Liver (tissue), 9 donors: Measurements from ENCODE around the gene ATP5F1B. TPM values are rescaled to one million over a fixed set of nuclear protein-coding genes. Genes with fewer than 3 reads are reported as not detected.

Experiments
- DNase-seq: peaks from one replicate; pipeline ENCODE4 v3.0.0-alpha.2; 2017; ENCODE audit warnings: low spot score
- H3K27ac ChIP-seq, 2 donors: one replicate each; pipeline ENCODE4 v1.7.0; 2013; ENCODE audit warnings: inconsistent platforms in 2 of 2, low read length in 2 of 2, control low read depth in 1 of 2, low read depth in 1 of 2, mild to moderate bottlenecking in 1 of 2
- H3K27me3 ChIP-seq, 4 donors: one replicate each; pipeline versions ENCODE4 v1.6.1 to v1.7.0; 2013; ENCODE audit warnings: low read length in 3 of 4, inconsistent platforms in 1 of 4, mild to moderate bottlenecking in 1 of 4, moderate library complexity in 1 of 4; ENCODE audit not compliant: control insufficient read depth in 4 of 4, insufficient read depth in 4 of 4
- H3K36me3 ChIP-seq, 4 donors: one replicate each; pipeline versions ENCODE4 v1.6.1 to v1.7.0; 2013; ENCODE audit warnings: low read length in 3 of 4, mild to moderate bottlenecking in 3 of 4, low read depth in 1 of 4, moderate library complexity in 1 of 4; ENCODE audit not compliant: control insufficient read depth in 4 of 4, insufficient read depth in 3 of 4
- H3K4me1 ChIP-seq, 4 donors: one replicate each; pipeline versions ENCODE4 v1.6.1 to v1.7.0; 2013; ENCODE audit warnings: low read length in 3 of 4, mild to moderate bottlenecking in 3 of 4, moderate library complexity in 1 of 4; ENCODE audit not compliant: control insufficient read depth in 4 of 4, insufficient read depth in 4 of 4
- H3K4me3 ChIP-seq, 3 donors: one replicate each; pipeline versions ENCODE4 v1.6.1 to v1.7.0; 2013; ENCODE audit warnings: low read length in 3 of 3, control low read depth in 1 of 3, low read depth in 1 of 3, mild to moderate bottlenecking in 1 of 3
- H3K9ac ChIP-seq, 2 donors: one replicate each; pipeline ENCODE4 v1.7.0; 2013; ENCODE audit warnings: low read length in 2 of 2, mild to moderate bottlenecking in 2 of 2, moderate library complexity in 2 of 2, control low read depth in 1 of 2, low read depth in 1 of 2
- H3K9me3 ChIP-seq, 4 donors: one replicate each; pipeline versions ENCODE4 v1.6.1 to v1.7.0; 2013; ENCODE audit warnings: low read length in 3 of 4; ENCODE audit not compliant: control insufficient read depth in 4 of 4
- EGR1 ChIP-seq, 2 donors: IDR thresholded peaks; 2 replicates each; pipeline ENCODE4 v1.6.1; 2016 to 2018; ENCODE audit warnings: antibody characterized with exemption in 2 of 2, low read depth in 2 of 2
- FOXA1 ChIP-seq: IDR thresholded peaks from 2 replicates; pipeline ENCODE4 v1.6.1; 2016; ENCODE audit warnings: antibody characterized with exemption
- FOXA2 ChIP-seq: IDR thresholded peaks from 2 replicates; pipeline ENCODE4 v1.6.1; 2016; ENCODE audit warnings: antibody characterized with exemption
- GABPA ChIP-seq, 2 donors: IDR thresholded peaks in 1 of 2; conservative IDR thresholded peaks in 1 of 2; 2 replicates each; pipeline ENCODE4 v1.6.1; 2016; ENCODE audit warnings: antibody characterized with exemption in 2 of 2, mild to moderate bottlenecking in 1 of 2, moderate library complexity in 1 of 2
- HNF4A ChIP-seq, 2 donors: conservative IDR thresholded peaks; 2 replicates each; pipeline ENCODE4 v1.6.1; 2016; ENCODE audit warnings: antibody characterized with exemption in 2 of 2, mild to moderate bottlenecking in 2 of 2
- HNF4G ChIP-seq: IDR thresholded peaks from 2 replicates; pipeline ENCODE4 v1.6.1; 2016; ENCODE audit warnings: antibody characterized with exemption
- JUND ChIP-seq, 2 donors: IDR thresholded peaks; 2 replicates each; pipeline ENCODE4 v1.6.1; 2016; ENCODE audit warnings: antibody characterized with exemption in 2 of 2
- RAD21 ChIP-seq, 2 donors: IDR thresholded peaks; 2 replicates each; pipeline ENCODE4 v1.6.1; 2016; ENCODE audit warnings: antibody characterized with exemption in 2 of 2, mild to moderate bottlenecking in 2 of 2
- RXRA ChIP-seq, 2 donors: IDR thresholded peaks; 2 replicates each; pipeline ENCODE4 v1.6.1; 2017 to 2018; ENCODE audit warnings: antibody characterized with exemption in 2 of 2, mild to moderate bottlenecking in 1 of 2
- SP1 ChIP-seq: IDR thresholded peaks from 2 replicates; pipeline ENCODE4 v1.6.1; 2018; ENCODE audit warnings: antibody characterized with exemption, mild to moderate bottlenecking
- TAF1 ChIP-seq: conservative IDR thresholded peaks from 2 replicates; pipeline ENCODE4 v1.6.1; 2016; ENCODE audit warnings: antibody characterized with exemption, mild to moderate bottlenecking
- YY1 ChIP-seq: IDR thresholded peaks from 2 replicates; pipeline ENCODE4 v1.6.1; 2016; ENCODE audit warnings: antibody characterized with exemption, mild to moderate bottlenecking
- WGBS: extraction: QIAGEN DNeasy Blood & Tissue Kit; methylation state at CpG from one replicate; pipeline ENCODE4 v1.1.7; 2013; 5-methylcytosine and 5-hydroxymethylcytosine counted together
- polyA plus RNA-seq, 2 donors: library from polyadenylated mRNA; stranded (reverse) in 1 of 2; unstranded in 1 of 2; fragments of 200-250 nt in 1 of 2; fragments of >200 nt in 1 of 2; fragmentation: Nextera tagmentation in 1 of 2; extraction: Ambion mirVana in 1 of 2; gene quantifications; one replicate each; pipeline versions ENCODE4 v1.2.1 to v1.2.3, GENCODE V29; 2013 to 2015
- total RNA-seq, 2 donors: library from RNA; depleted of rRNA; stranded (reverse); fragments of >200 nt; gene quantifications; one replicate each; pipeline ENCODE4 v1.2.3, GENCODE V29; 2014
- TF ChIP-seq, protein P1 (sequence below): IDR thresholded peaks from 2 replicates; pipeline ENCODE4 v1.6.1; 2016; ENCODE audit warnings: antibody characterized with exemption
- TF ChIP-seq, protein P2 (sequence below): fragments of 150-350 bp; IDR thresholded peaks from 2 replicates; pipeline ENCODE4 v1.5.1; 2017; ENCODE audit warnings: improper control_type of control experiment, low read depth, low read length; ENCODE audit not compliant: missing input control
- TF ChIP-seq, protein P3 (sequence below): IDR thresholded peaks from 2 replicates; pipeline ENCODE4 v1.6.1; 2016; ENCODE audit warnings: antibody characterized with exemption
- TF ChIP-seq, protein P4 (sequence below): IDR thresholded peaks from 2 replicates; pipeline ENCODE4 v1.6.1; 2016; ENCODE audit warnings: antibody characterized with exemption, mild to moderate bottlenecking
- donor health status: healthy.
- donor health status: healthy.
- donor health status: healthy.
- donor health status: healthy.
- donor health status: healthy.

ATP5F1B gene
- total and polyA plus RNA-seq, 4 donors = 273 to 569 (median 438) TPM

DNA sequence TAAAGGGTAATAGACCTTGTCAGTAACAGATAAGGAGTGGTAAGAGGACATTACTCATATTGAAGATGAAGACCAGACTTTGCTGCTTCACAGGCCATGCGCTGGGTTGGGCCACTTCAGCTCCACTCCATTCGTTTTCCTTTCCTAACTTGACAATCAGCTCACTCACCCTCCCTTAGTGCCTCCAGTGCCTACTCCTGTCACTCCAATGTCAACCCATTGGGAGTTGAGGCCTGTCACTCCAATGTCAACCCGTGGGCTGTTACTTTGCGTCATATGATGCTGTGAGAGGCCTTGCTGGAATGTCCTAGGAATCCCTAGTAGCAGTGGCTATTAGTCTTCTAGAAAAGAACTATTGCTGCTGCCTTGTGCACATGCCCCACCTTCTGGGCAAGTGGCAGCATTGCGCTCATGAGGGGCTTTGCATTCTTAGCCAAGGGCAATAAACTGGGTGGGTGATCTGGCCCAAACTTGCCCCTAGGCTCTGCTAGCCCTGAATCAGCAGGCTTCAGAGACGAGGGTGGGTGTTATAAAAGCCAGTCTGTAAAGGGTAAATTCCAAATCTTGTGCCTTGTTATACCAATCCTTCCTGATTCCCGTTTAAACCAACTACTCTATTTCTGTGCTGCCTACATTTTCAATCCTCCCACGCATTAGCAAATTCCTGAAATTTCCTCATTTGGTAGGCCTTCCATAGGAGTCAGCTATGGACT lies 51.7 kb downstream of the ATP5F1B start:
- no peaks in the 10 kb centered on the region for H3K4me1 ChIP-seq
- WGBS = 65% methylated on average over 8 of the region's 8 CpGs
- no peaks in the 10 kb centered on the region for H3K27me3 ChIP-seq
- peaks cover 7 to 25% (median 21%) of the 10 kb centered on the region in 4 donors for H3K36me3 ChIP-seq
- H3K9ac ChIP-seq = no peak overlapping the region
- H3K4me3 ChIP-seq = no peak overlapping the region
- TF ChIP-seq TAF1 = no peak
- peak; percentile 70 to 83 for TF ChIP-seq RAD21 (IDR thresholded peaks at IDR 0.05)
- TF ChIP-seq, protein P1, sequence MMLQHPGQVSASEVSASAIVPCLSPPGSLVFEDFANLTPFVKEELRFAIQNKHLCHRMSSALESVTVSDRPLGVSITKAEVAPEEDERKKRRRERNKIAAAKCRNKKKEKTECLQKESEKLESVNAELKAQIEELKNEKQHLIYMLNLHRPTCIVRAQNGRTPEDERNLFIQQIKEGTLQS = no peak
- TF ChIP-seq JUND (IDR thresholded peaks at IDR 0.05) = no peak
- no peak for TF ChIP-seq HNF4G
- TF ChIP-seq, protein P2, sequence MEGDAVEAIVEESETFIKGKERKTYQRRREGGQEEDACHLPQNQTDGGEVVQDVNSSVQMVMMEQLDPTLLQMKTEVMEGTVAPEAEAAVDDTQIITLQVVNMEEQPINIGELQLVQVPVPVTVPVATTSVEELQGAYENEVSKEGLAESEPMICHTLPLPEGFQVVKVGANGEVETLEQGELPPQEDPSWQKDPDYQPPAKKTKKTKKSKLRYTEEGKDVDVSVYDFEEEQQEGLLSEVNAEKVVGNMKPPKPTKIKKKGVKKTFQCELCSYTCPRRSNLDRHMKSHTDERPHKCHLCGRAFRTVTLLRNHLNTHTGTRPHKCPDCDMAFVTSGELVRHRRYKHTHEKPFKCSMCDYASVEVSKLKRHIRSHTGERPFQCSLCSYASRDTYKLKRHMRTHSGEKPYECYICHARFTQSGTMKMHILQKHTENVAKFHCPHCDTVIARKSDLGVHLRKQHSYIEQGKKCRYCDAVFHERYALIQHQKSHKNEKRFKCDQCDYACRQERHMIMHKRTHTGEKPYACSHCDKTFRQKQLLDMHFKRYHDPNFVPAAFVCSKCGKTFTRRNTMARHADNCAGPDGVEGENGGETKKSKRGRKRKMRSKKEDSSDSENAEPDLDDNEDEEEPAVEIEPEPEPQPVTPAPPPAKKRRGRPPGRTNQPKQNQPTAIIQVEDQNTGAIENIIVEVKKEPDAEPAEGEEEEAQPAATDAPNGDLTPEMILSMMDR = peak; percentile 55
- no peak for TF ChIP-seq FOXA1
- TF ChIP-seq YY1 = no peak
- no peak for TF ChIP-seq RXRA (IDR thresholded peaks at IDR 0.05)
- TF ChIP-seq, protein P3, sequence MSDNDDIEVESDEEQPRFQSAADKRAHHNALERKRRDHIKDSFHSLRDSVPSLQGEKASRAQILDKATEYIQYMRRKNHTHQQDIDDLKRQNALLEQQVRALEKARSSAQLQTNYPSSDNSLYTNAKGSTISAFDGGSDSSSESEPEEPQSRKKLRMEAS = no peak
- TF ChIP-seq, protein P4, sequence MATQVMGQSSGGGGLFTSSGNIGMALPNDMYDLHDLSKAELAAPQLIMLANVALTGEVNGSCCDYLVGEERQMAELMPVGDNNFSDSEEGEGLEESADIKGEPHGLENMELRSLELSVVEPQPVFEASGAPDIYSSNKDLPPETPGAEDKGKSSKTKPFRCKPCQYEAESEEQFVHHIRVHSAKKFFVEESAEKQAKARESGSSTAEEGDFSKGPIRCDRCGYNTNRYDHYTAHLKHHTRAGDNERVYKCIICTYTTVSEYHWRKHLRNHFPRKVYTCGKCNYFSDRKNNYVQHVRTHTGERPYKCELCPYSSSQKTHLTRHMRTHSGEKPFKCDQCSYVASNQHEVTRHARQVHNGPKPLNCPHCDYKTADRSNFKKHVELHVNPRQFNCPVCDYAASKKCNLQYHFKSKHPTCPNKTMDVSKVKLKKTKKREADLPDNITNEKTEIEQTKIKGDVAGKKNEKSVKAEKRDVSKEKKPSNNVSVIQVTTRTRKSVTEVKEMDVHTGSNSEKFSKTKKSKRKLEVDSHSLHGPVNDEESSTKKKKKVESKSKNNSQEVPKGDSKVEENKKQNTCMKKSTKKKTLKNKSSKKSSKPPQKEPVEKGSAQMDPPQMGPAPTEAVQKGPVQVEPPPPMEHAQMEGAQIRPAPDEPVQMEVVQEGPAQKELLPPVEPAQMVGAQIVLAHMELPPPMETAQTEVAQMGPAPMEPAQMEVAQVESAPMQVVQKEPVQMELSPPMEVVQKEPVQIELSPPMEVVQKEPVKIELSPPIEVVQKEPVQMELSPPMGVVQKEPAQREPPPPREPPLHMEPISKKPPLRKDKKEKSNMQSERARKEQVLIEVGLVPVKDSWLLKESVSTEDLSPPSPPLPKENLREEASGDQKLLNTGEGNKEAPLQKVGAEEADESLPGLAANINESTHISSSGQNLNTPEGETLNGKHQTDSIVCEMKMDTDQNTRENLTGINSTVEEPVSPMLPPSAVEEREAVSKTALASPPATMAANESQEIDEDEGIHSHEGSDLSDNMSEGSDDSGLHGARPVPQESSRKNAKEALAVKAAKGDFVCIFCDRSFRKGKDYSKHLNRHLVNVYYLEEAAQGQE = no peak
- TF ChIP-seq GABPA (IDR thresholded peaks at IDR 0.05 in 1 of 2, conservative IDR thresholded peaks at IDR 0.05 in 1 of 2) = no peak
- TF ChIP-seq EGR1 (IDR thresholded peaks at IDR 0.05; ENCODE audit: low read depth in 2 of 2) = no peak
- no peak for TF ChIP-seq FOXA2
- TF ChIP-seq HNF4A (conservative IDR thresholded peaks at IDR 0.05) = no peak
- TF ChIP-seq SP1 = no peak
- no peaks in the 10 kb centered on the region for H3K9me3 ChIP-seq
- H3K27ac ChIP-seq = no peak overlapping the region
- DNase-seq = peak; percentile 58

DNA sequence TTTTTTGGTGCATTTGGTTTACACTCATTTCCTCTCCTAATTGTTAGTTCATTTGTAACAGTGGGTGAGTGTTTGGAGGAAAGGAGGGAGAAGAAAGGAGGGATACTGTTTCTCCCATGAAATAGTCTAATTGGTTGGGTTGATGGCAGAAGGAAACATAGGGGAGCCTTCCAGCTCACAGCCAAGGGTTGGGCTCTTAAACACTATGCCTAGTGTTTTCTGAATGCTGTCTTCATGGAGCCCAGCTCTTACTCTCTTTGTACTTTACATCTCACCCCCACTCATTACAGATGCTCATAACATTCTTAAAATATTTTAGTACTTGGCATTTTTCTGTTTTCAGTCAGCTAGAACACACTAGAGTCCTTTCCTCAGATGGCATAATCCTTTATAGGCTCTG lies 53.8 kb downstream of the ATP5F1B start:
- TF ChIP-seq RXRA (IDR thresholded peaks at IDR 0.05) (no peak), HNF4A (conservative IDR thresholded peaks at IDR 0.05) (no peak), TAF1 (no peak), YY1 (no peak), SP1 (no peak), FOXA1 (no peak), GABPA (IDR thresholded peaks at IDR 0.05 in 1 of 2, conservative IDR thresholded peaks at IDR 0.05 in 1 of 2) (no peak)
- no peak overlapping the region for H3K27ac ChIP-seq
- no peaks in the 10 kb centered on the region for H3K9me3 ChIP-seq
- no peaks in the 10 kb centered on the region for H3K4me1 ChIP-seq
- no peak for DNase-seq
- H3K9ac ChIP-seq = no peak overlapping the region
- H3K27me3 ChIP-seq = no peaks in the 10 kb centered on the region
- no peak overlapping the region for H3K4me3 ChIP-seq
- peaks cover 0 to 16% (median 5%) of the 10 kb centered on the region in 4 donors for H3K36me3 ChIP-seq
